Hematopoietic multipotent progenitor cell treated with erythropoietin and hydrocortisone succinate and interleukin-3 and kit ligand, for 17 days (in vitro differentiated cells): ENCODE data around the gene AMT.
"Not testable (repeated sequence)": the region's sequence is repeated elsewhere in the genome, so short reads cannot be mapped to it uniquely, and the experiment has no call there.

ENCODE experiments used
- DNase-seq: peaks from one replicate; pipeline ENCODE4 v3.0.0-alpha.2; 2015; ENCODE audit warnings: low spot score

Gene AMT

DNA sequence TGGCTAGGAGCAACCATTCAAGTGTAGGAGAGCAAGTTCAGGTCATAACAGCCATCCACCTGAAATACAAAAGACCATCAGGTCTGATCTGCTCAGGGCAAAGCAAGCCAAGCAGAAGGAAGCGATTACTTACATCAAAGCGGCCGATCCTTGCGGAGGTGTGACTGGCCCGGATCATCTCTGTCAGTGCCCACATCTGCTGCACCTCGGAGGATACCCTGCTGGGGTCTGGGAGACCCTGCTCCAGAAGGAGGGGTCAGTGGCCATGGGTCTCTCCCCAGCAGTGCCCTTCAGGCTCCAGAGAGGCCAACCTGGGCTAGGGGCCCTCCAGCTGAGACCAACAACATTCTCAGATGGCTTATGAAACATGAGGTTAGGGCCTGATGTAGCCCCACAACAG, 2.5 kb upstream of the AMT start:
- no peak for DNase-seq

DNA sequence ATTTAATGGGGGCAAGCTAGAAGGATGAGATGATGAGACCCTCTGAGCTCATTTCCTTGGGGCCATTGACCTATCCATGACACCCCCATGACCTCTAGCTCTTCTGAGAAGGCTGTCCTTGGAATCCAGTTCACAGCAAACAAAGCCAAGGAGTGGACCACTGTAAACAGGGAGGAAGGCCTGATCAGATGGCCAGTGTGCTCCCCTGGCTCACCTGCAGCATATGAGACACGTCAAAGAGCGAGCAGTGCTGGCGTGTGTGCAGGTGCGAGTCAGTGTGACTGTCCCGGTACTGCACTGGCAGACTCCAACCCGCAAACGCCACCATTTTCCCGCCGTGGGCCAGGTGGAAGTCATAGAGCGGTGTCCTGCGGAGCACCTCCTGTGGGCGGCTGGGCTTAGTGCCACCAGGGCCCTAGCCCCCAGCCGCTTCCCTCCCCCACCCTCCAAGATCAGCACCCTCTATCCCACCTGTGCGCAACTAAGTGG, 339 bp downstream of the AMT start:
- DNase-seq = no peak

DNA sequence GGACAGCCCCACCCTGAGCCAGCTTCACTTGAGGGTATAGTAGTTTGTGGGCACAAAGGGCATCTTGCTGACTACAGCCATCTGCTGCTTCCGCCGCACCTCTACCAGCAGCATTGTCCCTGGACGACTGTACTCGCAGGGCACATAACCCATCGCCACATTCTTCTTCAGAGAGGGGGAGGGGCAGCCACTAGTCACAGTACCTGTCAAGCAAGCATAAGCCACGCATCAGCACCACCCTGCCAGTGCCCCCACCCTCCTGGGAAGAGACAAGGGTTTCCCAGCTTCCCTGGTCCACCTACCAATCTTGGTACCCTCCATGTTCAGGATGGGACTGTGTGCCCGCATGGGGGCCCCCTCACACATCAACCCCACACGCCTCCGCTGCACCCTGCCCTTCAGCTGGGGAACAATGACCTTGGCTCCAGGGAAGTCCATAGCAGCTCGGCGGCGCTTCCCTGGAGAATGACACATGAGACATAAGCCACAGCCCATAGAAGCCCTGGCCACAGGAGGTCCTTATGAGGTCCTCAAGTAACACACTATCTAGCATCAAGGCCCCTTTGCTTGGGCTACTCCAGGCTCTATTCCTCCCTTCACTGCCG, 4.7 kb downstream of the AMT start:
- DNase-seq = no peak

DNA sequence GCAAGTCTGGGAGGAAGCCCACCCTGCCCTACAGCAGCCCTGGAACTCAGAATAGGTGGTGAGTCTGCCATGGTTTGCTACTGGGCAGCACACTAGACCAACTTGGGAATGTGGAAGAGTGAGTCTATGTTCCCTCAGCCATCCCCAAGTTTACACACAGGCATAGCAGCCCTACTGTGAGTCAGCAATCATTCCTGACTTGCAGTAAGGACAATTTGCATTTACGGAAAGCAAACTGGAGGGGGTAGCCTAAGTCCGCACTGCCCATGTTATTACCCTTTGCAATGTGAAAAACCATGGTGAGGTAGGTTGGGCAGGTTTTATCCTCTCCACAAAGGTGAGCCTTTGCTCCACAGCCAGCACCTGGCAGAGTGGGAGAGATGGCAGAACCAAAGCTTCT, 5.4 kb downstream of the AMT start:
- DNase-seq = no peak

DNA sequence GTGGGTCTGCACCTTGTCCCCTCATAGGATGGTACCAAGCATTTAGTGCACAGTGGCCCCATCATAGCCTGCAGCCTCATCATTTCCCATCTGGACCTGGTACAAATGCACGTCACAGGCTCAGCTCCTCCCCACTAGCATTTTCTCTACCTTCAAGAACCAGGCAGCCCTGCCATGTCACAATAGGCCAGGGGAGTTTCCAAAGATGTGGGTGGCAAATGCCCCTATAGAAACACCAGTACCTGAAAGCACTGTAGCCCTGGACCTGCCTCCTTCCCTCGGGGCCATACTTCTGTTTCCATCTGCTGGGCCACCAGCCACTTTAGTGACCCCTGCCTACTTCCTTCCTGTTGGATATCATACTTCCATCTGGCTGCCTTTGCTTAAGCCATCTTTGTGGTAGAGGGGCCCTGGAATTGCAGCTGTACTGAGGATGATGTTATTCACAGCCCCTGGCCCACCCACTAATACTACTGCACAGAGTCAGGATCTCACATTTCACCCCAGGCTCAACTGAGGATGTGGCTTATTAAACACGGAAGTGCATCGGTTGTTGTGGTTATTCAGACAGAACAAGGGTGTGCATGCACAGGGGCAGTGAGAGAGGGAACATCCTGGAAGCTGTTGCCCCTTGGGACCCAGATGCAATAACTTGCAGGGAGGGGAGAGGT, 6.2 kb downstream of the AMT start:
- DNase-seq = no peak

DNA sequence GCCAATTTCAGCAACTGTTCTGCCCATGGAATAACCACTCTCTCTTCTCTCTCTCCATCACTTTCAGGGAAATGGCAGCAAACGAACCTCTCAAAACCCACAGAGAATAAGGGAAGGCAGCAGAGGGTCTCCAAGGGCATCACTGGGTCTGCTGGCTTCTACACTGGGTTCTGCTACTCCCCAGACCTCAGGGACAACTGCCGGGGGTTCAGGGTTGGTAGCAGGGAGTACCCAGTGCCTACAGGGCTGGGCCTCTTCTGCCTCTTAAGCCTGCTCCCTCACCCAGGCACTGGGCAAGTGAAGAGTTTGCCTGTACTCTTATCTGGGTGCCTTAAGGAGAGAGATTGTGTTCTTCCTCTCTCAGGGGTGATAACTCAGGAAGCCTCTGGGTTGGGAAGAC, 7.5 kb downstream of the AMT start:
- DNase-seq = no peak

DNA sequence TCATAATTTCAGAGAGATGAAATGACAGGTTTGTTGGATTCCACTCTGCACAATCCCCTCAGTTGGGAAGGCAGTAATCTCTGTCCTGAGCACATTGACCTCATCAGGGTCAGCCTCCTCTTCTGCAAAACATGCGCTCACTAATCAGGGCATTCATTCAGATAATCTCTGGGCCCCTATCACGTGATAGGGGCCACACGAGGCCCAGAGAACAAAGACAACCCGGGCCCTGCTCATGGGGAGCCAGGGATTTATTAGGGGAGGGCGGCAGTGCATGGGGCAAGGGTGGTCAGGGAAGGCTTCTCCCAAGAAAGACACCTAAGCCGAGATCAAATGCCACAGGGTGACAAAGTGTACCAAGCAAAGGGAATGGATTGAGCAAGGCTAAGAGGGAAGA, 8.9 kb downstream of the AMT start:
- DNase-seq = no peak

DNA sequence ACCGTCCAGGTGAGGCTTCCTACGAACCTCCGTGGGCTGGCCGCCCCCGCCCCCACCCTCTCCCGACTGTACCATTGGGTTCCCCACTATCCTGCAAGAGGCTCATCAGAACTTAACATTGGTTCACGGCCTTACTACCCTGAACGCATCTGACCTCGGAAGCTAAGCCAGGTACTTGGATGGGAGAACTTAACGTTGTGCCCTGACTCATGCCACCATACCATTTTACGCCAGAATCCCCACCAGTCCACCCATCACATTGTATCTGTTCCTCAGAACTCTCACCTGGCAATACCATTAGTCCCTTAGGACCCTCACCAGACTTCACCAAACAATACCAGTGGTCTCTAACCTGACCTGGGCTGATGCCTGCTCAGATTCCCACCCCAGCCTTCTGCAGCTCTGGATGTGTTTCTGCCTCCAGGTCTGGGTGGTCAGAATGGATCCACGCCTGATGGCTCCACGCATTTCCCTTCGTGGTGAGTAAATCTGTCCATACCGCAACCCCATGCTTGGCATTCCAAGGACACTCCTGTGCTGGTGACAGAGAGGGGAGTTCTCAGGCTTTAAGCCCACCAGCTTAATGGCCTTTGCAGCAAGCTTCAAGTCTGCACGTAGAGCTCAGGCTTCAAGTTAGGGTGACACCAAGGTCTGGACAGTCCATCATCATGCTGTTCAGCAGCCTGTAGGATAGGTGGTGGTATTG, 9.5 kb downstream of the AMT start:
- peak; percentile 31 for DNase-seq

DNA sequence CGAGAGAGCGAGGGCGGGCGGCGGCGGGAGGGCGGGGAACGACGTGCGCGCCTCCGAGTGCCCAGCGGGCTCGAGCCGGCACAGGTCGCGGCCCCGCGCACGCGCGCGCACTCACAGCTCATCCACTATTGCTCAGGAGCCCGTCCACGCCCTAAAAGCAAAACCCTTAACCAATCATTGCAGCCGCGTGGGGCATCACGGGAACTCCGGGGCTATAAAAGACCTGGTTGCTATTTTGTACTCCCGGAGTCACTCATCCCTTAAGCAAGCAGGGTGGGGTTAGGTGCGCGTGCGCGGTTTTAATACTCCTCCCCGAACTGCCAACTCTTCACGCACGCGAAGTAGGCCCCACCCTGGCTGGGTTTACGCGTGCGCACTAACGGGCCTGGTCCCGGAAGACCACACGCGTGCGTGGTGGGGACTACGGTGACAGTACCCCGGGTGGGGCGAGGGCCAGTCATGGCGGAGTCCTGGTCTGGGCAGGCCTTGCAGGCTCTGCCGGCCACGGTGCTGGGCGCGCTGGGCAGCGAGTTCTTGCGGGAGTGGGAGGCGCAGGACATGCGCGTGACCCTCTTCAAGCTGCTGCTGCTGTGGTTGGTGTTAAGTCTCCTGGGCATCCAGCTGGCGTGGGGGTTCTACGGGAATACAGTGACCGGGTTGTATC, 10.2 kb downstream of the AMT start, which contains the start of the genes RHOA and TCTA:
TSS of gene RHOA (minus strand) at position 9 of the 664 bp plus-strand sequence. CDS start 36,387 bp downstream, outside the sequence.
TSS of gene TCTA (plus strand) at position 456 of the 664 bp plus-strand sequence. CDS start at position 460, 4 bp downstream.
- DNase-seq = peak; percentile 100

DNA sequence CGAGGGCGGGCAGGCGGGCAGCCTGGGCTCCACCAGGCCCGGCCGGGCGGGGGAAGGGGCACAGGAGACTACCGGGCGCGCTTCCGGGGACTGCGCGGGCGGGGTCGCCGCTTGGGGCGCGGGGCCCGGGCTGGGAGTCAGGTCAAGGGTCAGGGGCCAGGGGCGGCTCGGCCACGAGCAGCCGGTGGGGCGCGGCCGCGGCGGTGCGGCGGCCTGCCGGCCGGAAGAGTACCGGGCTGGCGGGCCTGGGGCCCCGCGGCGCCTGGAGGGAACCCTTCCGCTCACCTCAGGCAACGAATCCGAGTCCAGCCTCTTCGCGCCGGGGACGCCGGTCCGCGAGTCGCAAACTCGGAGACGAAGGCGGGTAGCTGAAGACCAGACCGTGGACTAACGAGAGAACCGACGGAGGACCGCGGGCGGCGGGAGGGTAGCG, 10.7 kb downstream of the AMT start:
- DNase-seq = no peak

DNA sequence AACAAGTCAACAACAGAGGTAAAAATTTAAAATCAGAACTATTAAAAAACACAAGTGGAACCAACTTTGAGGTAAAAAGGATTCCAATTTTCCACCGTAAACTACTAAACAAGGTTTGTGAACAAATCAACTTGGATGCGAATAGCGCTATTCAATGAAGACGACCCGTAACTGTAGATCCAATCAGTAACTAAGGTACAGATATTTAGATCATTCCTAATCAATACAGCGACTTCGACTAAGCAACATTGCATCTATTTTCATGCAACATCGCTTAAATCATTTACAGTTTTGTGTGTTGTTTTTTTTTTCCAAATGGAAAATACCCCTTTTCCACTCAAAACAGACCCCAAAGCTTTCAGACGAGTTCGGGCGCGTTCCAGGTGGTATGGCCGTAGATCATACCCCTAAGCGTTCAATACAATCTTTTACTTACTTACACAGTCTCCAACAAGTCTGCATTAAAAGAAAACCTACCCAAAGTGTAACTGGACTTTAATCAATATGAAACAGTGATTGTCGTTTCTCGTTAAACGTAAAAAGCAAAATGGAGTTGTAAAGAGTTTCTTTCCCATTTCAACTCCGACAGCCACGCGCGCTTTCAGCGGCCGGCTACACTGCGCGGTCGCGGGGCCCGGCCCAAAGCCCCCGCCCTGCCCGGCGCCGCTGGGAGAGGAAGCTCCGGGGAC, 11.3 kb downstream of the AMT start:
- no peak for DNase-seq

DNA sequence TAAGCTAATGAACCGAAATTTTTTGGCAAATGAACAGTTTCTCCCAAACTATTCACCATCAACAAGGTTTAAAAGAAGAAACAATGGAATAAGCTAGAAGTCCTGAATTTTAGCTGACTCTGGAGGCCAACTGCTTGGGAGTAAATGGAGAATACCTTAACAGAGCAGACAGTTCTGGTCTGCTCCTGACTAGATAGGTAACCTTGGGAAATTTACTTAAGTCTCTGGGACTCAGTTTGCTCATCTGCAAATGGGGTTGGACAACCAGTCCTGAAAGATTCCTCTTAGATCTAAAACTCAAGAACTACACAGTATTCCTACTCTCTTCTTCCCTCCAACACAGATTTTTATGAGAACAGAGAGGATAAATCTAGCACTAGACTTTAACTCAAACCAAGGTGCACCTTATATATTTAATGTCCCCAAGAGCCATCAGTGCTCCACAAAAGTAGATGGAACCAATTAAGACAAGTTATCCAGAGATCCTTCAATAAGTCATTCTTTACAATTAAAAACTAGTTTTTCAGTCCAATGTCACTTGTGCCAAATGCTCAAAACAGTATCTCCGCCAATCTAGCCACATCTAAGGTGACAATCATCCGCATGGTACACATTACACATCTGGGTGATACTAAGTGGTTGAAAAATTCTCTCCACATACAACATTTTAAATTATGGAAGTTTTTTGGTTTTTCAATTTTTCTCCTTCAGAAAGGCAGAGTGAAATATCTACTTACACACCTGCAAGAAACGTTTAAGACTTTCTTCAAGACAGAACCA, 12.0 kb downstream of the AMT start:
- DNase-seq = peak; percentile 32

DNA sequence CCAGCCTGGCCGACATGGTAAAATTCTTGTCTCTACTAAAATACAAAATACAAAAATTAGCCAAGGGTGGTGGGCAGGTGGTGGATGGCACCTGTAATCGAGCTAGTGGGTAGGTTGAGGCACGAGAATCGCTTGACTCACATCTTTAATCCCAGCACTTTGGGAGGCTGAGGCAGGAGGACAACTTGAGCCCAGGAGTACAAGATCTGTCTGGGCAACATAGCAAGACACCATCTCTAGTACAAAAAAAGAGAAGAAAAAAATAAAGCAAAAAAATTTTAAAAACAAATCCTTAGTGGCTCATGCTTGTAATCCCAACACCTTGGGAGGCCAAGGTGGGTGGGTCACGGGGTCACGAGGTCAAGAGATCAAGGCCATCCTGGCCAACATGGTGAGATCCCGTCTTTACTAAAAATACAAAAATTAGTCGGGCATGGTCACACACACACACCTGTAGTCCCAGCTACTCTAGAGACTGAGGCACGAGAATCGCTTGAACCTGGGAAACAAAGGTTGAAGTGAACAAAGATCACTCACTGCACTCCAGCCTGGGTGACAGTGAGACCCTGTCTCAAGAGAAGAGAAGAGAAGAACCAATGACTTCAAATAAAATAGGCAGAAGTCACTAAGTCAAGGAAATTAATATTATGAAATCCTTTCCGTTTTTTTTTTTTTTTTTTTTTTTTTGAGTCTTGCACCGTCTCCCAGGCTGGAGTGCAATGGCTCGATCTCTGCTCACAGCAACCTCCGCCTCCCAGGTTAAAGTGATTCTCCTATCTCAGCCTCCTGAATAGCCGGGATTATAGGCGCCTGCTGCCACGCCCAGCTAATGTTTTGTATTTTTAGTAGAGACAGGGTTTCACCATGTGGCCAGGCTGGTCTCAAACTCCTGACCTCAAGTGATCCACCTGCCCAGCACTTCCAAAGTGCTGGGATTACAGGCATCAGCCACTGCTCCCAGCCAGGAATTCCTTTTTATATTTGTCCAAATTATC, 15.4 kb downstream of the AMT start:
- no peak for DNase-seq

DNA sequence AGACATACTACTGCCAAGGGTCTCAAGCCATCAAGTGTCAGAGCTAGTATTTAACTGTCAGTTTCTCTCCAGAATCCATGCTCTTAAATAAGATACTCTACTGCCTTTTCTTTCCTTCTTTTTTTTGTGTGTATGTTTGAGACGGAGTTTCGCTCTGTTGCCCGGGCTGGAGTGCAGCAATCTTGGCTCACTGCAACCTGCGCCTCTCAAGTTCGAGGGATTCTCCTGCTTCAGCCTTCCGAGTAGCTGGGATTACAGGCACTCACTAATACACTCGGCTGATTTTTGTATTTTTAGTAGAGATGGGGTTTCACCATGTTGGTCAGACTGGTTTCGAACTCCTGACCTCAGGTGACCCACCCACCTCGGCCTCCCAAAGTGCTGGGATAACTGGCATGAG, 16.7 kb downstream of the AMT start:
- not testable (repeated sequence) for DNase-seq

DNA sequence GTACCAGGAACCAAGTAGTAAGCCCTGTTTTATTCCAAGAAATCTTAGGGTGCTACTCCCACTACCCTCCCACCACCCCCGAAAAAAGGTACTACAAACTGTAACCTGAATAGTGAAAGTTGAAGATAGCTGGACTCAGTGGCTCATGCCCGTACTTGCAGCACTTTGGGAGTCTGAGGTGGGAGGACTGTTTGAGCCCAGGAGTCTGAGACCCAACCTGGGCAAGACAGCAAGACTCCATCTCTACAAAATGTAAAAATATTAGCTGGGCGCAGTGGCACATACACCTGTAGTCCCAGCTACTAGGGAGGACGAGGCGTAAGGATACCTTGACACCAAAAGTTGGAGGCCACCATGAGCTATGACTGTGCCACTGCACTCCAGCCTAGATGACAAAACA, 18.4 kb downstream of the AMT start:
- DNase-seq = no peak

DNA sequence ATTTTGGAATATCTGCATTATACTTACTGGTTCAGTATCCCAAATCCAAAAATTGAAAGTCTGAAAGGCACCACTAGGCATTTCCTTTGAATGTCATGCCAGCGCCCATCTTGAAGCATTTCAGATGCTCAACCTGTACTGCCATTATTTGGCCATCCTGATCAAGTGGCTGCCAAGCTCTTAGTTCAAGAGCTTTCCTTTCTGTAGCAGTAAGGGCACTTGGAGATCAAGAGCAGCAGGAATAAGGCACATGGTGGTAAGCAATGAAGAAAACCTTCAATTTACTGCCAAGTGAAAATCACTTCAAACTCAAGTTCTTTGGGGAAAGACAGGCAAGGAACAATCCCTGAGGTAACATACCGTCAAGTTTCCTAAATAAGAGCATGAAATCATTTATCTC, 20.5 kb downstream of the AMT start:
- DNase-seq = no peak

DNA sequence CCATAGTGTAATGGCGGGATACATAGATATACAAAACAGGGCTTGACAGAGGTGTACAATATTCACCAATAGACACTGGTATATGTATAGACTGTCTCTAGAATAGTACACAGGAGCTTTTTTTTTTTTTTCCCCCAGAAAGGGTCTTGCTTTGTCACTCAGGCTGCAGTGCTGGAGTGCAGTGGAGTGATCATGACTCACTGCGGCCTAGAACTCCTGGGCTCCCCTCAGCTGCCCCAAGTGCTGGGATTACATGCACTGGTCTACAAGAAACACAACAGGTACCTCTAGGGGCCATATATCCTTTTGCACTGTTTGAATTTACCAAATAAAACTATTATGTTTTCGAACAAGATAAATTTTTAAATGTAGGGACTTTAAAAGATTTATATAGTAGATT, 22.8 kb downstream of the AMT start:
- DNase-seq = no peak

DNA sequence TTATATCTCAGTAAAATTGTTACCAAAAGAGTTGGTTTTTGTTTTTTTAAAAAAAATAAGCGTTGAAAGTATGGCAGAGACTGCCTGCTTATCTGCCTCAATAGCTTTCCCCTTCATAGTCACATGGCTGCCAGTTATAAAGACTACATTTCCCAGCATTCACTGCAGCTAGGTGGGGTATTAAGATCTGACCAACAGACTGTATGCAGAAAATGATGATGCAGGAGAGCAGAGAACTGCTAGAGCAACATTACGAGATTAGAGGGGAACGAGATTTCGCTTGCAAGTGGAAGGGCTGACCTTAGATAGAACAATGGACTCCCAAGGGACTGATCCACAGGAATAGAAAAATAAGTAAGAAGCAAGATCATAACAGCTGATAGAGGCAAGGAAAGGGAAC, 24.8 kb downstream of the AMT start:
- DNase-seq = peak; percentile 79

DNA sequence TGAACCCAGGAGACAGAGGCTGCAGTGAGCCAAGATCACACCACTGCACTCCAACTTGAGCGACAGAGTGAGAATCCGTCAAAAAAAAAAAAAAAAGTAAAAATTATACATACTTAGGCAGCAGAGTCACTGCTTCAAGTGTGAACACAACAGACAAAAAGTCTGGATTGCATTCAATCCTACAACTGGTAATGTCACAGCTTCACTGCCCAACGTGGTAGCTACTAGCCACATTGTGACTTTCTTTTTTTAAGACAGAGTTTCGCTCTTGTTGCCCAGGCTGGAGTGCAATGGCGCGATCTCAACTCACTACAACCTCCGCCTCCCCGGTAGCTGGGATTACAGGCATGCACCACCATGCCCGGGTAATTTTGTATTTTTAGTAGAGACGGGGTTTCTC, 31.0 kb downstream of the AMT start:
- not testable (repeated sequence) for DNase-seq

DNA sequence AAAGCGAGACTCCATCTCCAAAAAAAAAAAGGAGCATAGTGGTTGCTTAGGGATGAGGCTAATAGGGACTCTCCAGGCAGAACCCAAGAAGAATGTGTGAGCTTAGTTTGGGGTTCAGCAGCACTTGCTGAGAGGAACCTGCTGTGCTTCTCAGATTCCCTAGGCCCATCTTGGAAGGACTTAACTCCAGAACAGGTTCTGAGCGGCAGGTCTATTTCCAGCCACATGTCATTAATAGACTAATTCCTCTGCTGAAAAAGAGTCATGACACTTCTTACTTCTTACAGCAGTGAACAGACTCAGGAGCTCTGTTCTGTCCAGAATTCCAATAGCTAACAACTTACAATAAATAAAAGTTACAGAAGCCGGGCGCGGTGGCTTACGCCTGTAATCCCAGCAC, 33.0 kb downstream of the AMT start:
- DNase-seq = no peak
